H1 (cell line): Measurements from ENCODE around the gene CDYL2. TPM values are rescaled to one million over a fixed set of nuclear protein-coding genes. Genes with fewer than 3 reads are reported as not detected.

Experiments used
- CTCF ChIA-PET: fragments of 300-600 bp; sonication (Branson Sonifier 250); formaldehyde crosslinking; loops from one replicate; lab custom pipeline; 2021; ENCODE audit not compliant: partially characterized antibody; lab: Charles Lee
- POLR2A ChIA-PET: fragments of 300-600 bp; sonication (Branson Sonifier 250); formaldehyde crosslinking; loops from one replicate; lab custom pipeline; 2021; ENCODE audit warnings: inconsistent platforms; ENCODE audit not compliant: partially characterized antibody; lab: Charles Lee
- DNase-seq, 2 experiments: peaks; one replicate each; pipeline versions ENCODE4 v3.0.0 to v3.0.0-alpha.2; 2010 to 2022; ENCODE audit warnings: low spot score in 2 of 2, low read depth in 1 of 2, mixed read lengths in 1 of 2
- FAIRE-seq: peaks from 2 replicates; lab custom pipeline; 2011; peaks lifted over from hg19 to GRCh38; lab: Jason Lieb, UNC
- H2AFZ ChIP-seq: 2 replicates; pipeline ENCODE4 v1.8.1; 2012; ENCODE audit warnings: low read length, inconsistent platforms
- H2AK5ac ChIP-seq: 2 replicates; pipeline ENCODE4 v1.6.1; 2013; ENCODE audit warnings: low read depth, low read length
- H2BK120ac ChIP-seq: replicated peaks from 2 replicates; pipeline ENCODE3; 2013; ENCODE audit warnings: low read depth, low read length, inconsistent platforms
- H2BK12ac ChIP-seq: 2 replicates; pipeline ENCODE4 v1.6.1; 2013; ENCODE audit warnings: low read depth, low read length
- H2BK15ac ChIP-seq: 2 replicates; pipeline ENCODE4 v1.6.1; 2013; ENCODE audit warnings: low read length
- H2BK20ac ChIP-seq: 2 replicates; pipeline ENCODE4 v1.6.1; 2013; ENCODE audit warnings: low read length
- H2BK5ac ChIP-seq: 2 replicates; pipeline ENCODE4 v1.6.1; 2013; ENCODE audit warnings: low read depth, low read length
- H3K14ac ChIP-seq: 2 replicates; pipeline ENCODE4 v1.6.1; 2013; ENCODE audit warnings: inconsistent platforms; ENCODE audit not compliant: insufficient read length
- H3K18ac ChIP-seq: 2 replicates; pipeline ENCODE4 v1.6.1; 2013; ENCODE audit warnings: low read length; ENCODE audit errors: extremely low read depth
- H3K23ac ChIP-seq: 2 replicates; pipeline ENCODE4 v1.6.1; 2013; ENCODE audit warnings: inconsistent platforms; ENCODE audit not compliant: insufficient read length
- H3K23me2 ChIP-seq: 2 replicates; pipeline ENCODE4 v1.6.1; 2013; ENCODE audit warnings: low read depth, low read length
- H3K27ac ChIP-seq: 2 replicates; pipeline ENCODE4 v1.6.1; 2011; ENCODE audit warnings: low read depth, low read length, inconsistent platforms
- H3K27me3 ChIP-seq, 4 experiments: replicated peaks in 1 of 4; 1 replicate in 1 of 4; 2 replicates in 3 of 4; pipeline versions ENCODE4 v1.6.1 to v1.8.1; 2011 to 2013; ENCODE audit warnings: low read length in 3 of 4, mild to moderate bottlenecking in 3 of 4, inconsistent platforms in 2 of 4, mixed read lengths in 2 of 4, moderate library complexity in 1 of 4; ENCODE audit not compliant: control insufficient read depth in 3 of 4, insufficient read depth in 3 of 4; ENCODE audit errors: extremely low read depth in 1 of 4
- H3K36me3 ChIP-seq, 4 experiments: 2 replicates each; pipeline versions ENCODE4 v1.6.1 to v1.8.1; 2011 to 2013; ENCODE audit warnings: mild to moderate bottlenecking in 4 of 4, low read length in 3 of 4, moderate library complexity in 2 of 4, control low read depth in 1 of 4, inconsistent platforms in 1 of 4; ENCODE audit not compliant: insufficient read depth in 4 of 4, control insufficient read depth in 2 of 4
- H3K4ac ChIP-seq: replicated peaks from 2 replicates; pipeline ENCODE3; 2013; ENCODE audit warnings: low read length, low read depth, mixed read lengths, inconsistent platforms; ENCODE audit not compliant: insufficient read length
- H3K4me1 ChIP-seq, 4 experiments: replicated peaks in 1 of 4; 1 replicate in 1 of 4; 2 replicates in 3 of 4; pipeline versions ENCODE4 v1.6.1 to v1.8.1; 2011 to 2013; ENCODE audit warnings: low read length in 3 of 4, inconsistent platforms in 2 of 4, mixed read lengths in 1 of 4; ENCODE audit not compliant: insufficient read depth in 4 of 4, control insufficient read depth in 3 of 4
- H3K4me2 ChIP-seq, 2 experiments: 2 replicates each; pipeline versions ENCODE4 v1.6.1 to v1.8.1; 2011 to 2013; ENCODE audit warnings: low read depth in 2 of 2, low read length in 2 of 2, control low read depth in 1 of 2, inconsistent platforms in 1 of 2, mild to moderate bottlenecking in 1 of 2; ENCODE audit not compliant: insufficient read depth in 1 of 2
- H3K4me3 ChIP-seq, 4 experiments: fragments of 200-600, 300-600 bp in 1 of 4; sonication (generic), shearing (Covaris generic), sonication (Bioruptor Twin) in 1 of 4; 2 replicates each; pipeline versions ENCODE4 v1.5.1 to v1.8.1; 2011 to 2016; ENCODE audit warnings: low read length in 4 of 4, low read depth in 3 of 4, control low read depth in 2 of 4, inconsistent platforms in 2 of 4, mild to moderate bottlenecking in 2 of 4, mixed read lengths in 1 of 4, moderate library complexity in 1 of 4; ENCODE audit not compliant: insufficient read depth in 2 of 4; ENCODE audit errors: extremely low read depth in 1 of 4
- H3K56ac ChIP-seq: replicated peaks from 2 replicates; pipeline ENCODE3; 2013; ENCODE audit warnings: low read depth, mild to moderate bottlenecking, mixed read lengths, low read length, inconsistent platforms; ENCODE audit not compliant: insufficient read length
- H3K79me1 ChIP-seq: 2 replicates; pipeline ENCODE4 v1.6.1; 2013; ENCODE audit warnings: low read depth, low read length, control low read depth
- H3K79me2 ChIP-seq, 2 experiments: 2 replicates each; pipeline versions ENCODE4 v1.6.1 to v1.8.1; 2012 to 2013; ENCODE audit warnings: low read length in 2 of 2, mild to moderate bottlenecking in 2 of 2, inconsistent platforms in 1 of 2; ENCODE audit not compliant: insufficient read depth in 2 of 2, control insufficient read depth in 1 of 2
- H3K9ac ChIP-seq, 4 experiments: replicated peaks in 1 of 4; 1 replicate in 1 of 4; 2 replicates in 3 of 4; pipeline versions ENCODE4 v1.6.1 to v1.8.1; 2011 to 2013; ENCODE audit warnings: low read depth in 3 of 4, low read length in 3 of 4, control low read depth in 2 of 4, mild to moderate bottlenecking in 2 of 4, moderate library complexity in 2 of 4, inconsistent platforms in 1 of 4; ENCODE audit errors: extremely low read depth in 1 of 4
- H3K9me3 ChIP-seq, 2 experiments: 2 replicates each; pipeline versions ENCODE4 v1.6.1 to v1.8.1; 2012 to 2013; ENCODE audit warnings: mild to moderate bottlenecking in 2 of 2, moderate library complexity in 2 of 2, control low read depth in 1 of 2, inconsistent platforms in 1 of 2, low read depth in 1 of 2, low read length in 1 of 2, mixed read lengths in 1 of 2; ENCODE audit not compliant: insufficient read depth in 2 of 2
- H4K20me1 ChIP-seq, 2 experiments: replicated peaks in 1 of 2; 2 replicates each; pipeline versions ENCODE3 to v1.8.1; 2011 to 2013; ENCODE audit warnings: inconsistent platforms in 2 of 2, low read length in 2 of 2, mild to moderate bottlenecking in 1 of 2; ENCODE audit not compliant: insufficient read depth in 2 of 2, control insufficient read depth in 1 of 2
- H4K5ac ChIP-seq: 2 replicates; pipeline ENCODE4 v1.6.1; 2013; ENCODE audit warnings: low read length, low read depth, mixed read lengths, inconsistent platforms; ENCODE audit not compliant: insufficient read length
- H4K8ac ChIP-seq: 2 replicates; pipeline ENCODE4 v1.8.0; 2013; ENCODE audit warnings: mild to moderate bottlenecking, moderate library complexity, low read length, inconsistent platforms; ENCODE audit not compliant: insufficient read depth; ENCODE audit errors: extremely low read depth
- H4K91ac ChIP-seq: replicated peaks from 2 replicates; pipeline ENCODE3; 2013; ENCODE audit warnings: low read length, mixed read lengths, inconsistent platforms; ENCODE audit not compliant: insufficient read length
- CTBP2 ChIP-seq: IDR thresholded peaks from 2 replicates; pipeline ENCODE4 v1.7.0; 2011; ENCODE audit warnings: borderline replicate concordance, mild to moderate bottlenecking, moderate library complexity, mixed read lengths, low read length; ENCODE audit not compliant: insufficient read depth, insufficient read length
- RBBP5 ChIP-seq: IDR thresholded peaks from 2 replicates; pipeline ENCODE4 v1.7.1; 2012; ENCODE audit warnings: low read depth, mild to moderate bottlenecking, inconsistent platforms, low read length, moderate library complexity, borderline replicate concordance
- TAF1 ChIP-seq: IDR thresholded peaks from 2 replicates; pipeline ENCODE4 v1.6.1; 2011; ENCODE audit warnings: mild to moderate bottlenecking, low read depth, low read length
- ZNF274 ChIP-seq: IDR thresholded peaks from 2 replicates; pipeline ENCODE4 v1.7.0; 2012; ENCODE audit warnings: low read length, borderline replicate concordance; ENCODE audit errors: extremely low read depth
- WGBS, 2 experiments: shearing (Covaris generic) in 1 of 2; methylation state at CpG; one replicate each; pipeline versions ENCODE4 v1.1.6 to v1.1.7; 2013 to 2015; ENCODE audit warnings: low lambda C conversion rate in 2 of 2, mixed read lengths in 2 of 2, inconsistent platforms in 1 of 2, low coverage in 1 of 2, missing lambda C conversion rate in 1 of 2; ENCODE audit not compliant: insufficient replicate concordance in 2 of 2, insufficient coverage in 1 of 2, insufficient read length in 1 of 2; ENCODE audit errors: extremely low coverage in 1 of 2, missing lambda C conversion rate in 1 of 2; 5-methylcytosine and 5-hydroxymethylcytosine counted together
- polyA plus RNA-seq, 7 experiments: library from polyadenylated mRNA; depleted of rRNA in 3 of 7; stranded (reverse) in 5 of 7; unstranded in 2 of 7; fragments of >200 nt in 5 of 7; fragments of 200-250 nt in 2 of 7; gene quantifications; 1 replicate in 5 of 7; 2 replicates in 1 of 7; 4 replicates in 1 of 7; pipeline versions ENCODE4 v1.2.1 to v1.2.3, GENCODE V29; 2011 to 2013; ENCODE audit warnings: missing spikeins in 2 of 7, mixed read lengths in 2 of 7
- total RNA-seq: library from RNA; stranded (reverse); fragmentation: NEBNext Ultra II Directional; extraction: Animal tissue kit (Norgen Biotek cat#: 25700); gene quantifications from 2 replicates; pipeline ENCODE4 v1.2.1, GENCODE V29; 2021
- TF ChIP-seq, protein P1 (sequence below), 3 experiments: IDR thresholded peaks; 1 replicate in 2 of 3; 2 replicates in 1 of 3; pipeline versions ENCODE4 v1.5.1 to v1.6.1; 2011; ENCODE audit warnings: low read length in 3 of 3, mild to moderate bottlenecking in 3 of 3, inconsistent platforms in 2 of 3, low read depth in 1 of 3, moderate library complexity in 1 of 3; ENCODE audit not compliant: insufficient read depth in 1 of 3; ENCODE audit errors: control extremely low read depth in 1 of 3
- TF ChIP-seq, protein P2 (sequence below): IDR thresholded peaks from 2 replicates; pipeline ENCODE4 v1.6.1; 2011; ENCODE audit warnings: low read depth, mild to moderate bottlenecking, low read length; ENCODE audit not compliant: insufficient read depth

CDYL2 gene
- total and polyA plus RNA-seq, 2 of the 8 experiments (the other 6 are each of a cell fraction or from before 2014, with no cell fraction given) = 0.33 to 5.3 TPM

DNA sequence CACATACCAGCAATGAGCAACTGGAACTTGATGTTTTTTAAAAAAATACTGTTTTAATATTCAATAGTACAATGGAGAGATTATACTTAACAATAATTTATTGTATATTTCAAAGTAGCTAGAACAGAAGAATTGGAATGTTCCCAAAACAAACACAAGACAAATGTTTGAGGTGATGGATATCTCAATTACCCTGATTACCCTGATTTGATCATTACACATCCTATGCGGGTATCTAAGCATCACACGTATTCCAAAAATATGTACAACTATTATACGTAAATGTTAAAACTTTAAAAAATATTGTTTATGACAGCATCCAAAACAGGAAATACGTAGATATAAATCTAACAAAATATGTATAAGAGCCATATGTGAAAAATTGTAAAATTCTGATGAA, 166.8 kb downstream of the CDYL2 start:
- Histone ChIP-seq H3K9me3 (peaks cover 19 to 20% of the 10 kb centered on the region in 2 experiments), H3K56ac (no peak overlapping the region), H3K4me2 (no peak overlapping the region), H3K79me1 (no peaks in the 10 kb centered on the region), H3K27me3 (no peaks in the 10 kb centered on the region), H2BK120ac (no peak overlapping the region), H4K20me1 (no peaks in the 10 kb centered on the region), H2BK20ac (no peak overlapping the region), H3K23ac (no peak overlapping the region), H2BK15ac (no peak overlapping the region), H3K9ac (no peak overlapping the region), H2AFZ (no peak overlapping the region), H3K23me2 (no peaks in the 10 kb centered on the region; the same call in 1 of the 2 replicates), H3K18ac (no peak overlapping the region), H3K36me3 (no peaks in the 10 kb centered on the region), H3K27ac (no peak overlapping the region), H3K4me3 (no peak overlapping the region), H3K4ac (no peak overlapping the region), H4K5ac (no peak overlapping the region), H3K4me1 (no peaks in the 10 kb centered on the region), H2BK5ac (no peak overlapping the region), H3K14ac (no peak overlapping the region), H4K8ac (no peak overlapping the region), H2AK5ac (no peak overlapping the region), H3K79me2 (no peaks in the 10 kb centered on the region), H2BK12ac (no peak overlapping the region)
- DNase-seq (no peak), FAIRE-seq (no peak)
- ChIA-PET POLR2A (no interaction called here), CTCF (no interaction called here)
- WGBS, 2 experiments = 82% methylated on average over 4 of the region's 4 CpGs; no CpG with 5 or more reads in 1 of the 2 experiments
- TF ChIP-seq TAF1 (no peak), ZNF274 (no peak), CTBP2 (no peak), RBBP5 (no peak)
- TF ChIP-seq, protein P1, sequence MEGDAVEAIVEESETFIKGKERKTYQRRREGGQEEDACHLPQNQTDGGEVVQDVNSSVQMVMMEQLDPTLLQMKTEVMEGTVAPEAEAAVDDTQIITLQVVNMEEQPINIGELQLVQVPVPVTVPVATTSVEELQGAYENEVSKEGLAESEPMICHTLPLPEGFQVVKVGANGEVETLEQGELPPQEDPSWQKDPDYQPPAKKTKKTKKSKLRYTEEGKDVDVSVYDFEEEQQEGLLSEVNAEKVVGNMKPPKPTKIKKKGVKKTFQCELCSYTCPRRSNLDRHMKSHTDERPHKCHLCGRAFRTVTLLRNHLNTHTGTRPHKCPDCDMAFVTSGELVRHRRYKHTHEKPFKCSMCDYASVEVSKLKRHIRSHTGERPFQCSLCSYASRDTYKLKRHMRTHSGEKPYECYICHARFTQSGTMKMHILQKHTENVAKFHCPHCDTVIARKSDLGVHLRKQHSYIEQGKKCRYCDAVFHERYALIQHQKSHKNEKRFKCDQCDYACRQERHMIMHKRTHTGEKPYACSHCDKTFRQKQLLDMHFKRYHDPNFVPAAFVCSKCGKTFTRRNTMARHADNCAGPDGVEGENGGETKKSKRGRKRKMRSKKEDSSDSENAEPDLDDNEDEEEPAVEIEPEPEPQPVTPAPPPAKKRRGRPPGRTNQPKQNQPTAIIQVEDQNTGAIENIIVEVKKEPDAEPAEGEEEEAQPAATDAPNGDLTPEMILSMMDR (IDR thresholded peaks at IDR 0.05; ENCODE audit: control extremely low read depth in 1 of 3, insufficient read depth in 1 of 3, low read depth in 1 of 3, low read length in 3 of 3) = no peak
- TF ChIP-seq, protein P2, sequence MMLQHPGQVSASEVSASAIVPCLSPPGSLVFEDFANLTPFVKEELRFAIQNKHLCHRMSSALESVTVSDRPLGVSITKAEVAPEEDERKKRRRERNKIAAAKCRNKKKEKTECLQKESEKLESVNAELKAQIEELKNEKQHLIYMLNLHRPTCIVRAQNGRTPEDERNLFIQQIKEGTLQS = no peak
- TF ChIP-seq, all 59 proteins: peak for 0
- no peak overlapping the region for H4K91ac ChIP-seq
